SK-N-SH (cell line): Measurements from ENCODE around the gene TBCC.

Experiments
- CTCF ChIP-seq: fragments of 200-600 bp; sonication (generic); IDR thresholded peaks from 2 replicates; pipeline ENCODE4 v1.6.1; 2017; ENCODE audit warnings: antibody characterized with exemption, mild to moderate bottlenecking, moderate library complexity
- FOSL2 ChIP-seq: IDR thresholded peaks from 2 replicates; pipeline ENCODE4 v1.4.0; 2012; ENCODE audit warnings: low read depth, mild to moderate bottlenecking, moderate library complexity, borderline replicate concordance
- FOXJ3 ChIP-seq: sonication (generic); formaldehyde crosslinking; IDR thresholded peaks from 2 replicates; pipeline ENCODE4 v1.5.1; 2020; ENCODE audit warnings: mild to moderate bottlenecking, missing genetic modification reagents
- GATA2 ChIP-seq: sonication (generic); formaldehyde crosslinking; IDR thresholded peaks from 2 replicates; pipeline ENCODE4 v1.5.0; 2020; ENCODE audit warnings: mild to moderate bottlenecking, missing genetic modification reagents
- MAX ChIP-seq: IDR thresholded peaks from 2 replicates; pipeline ENCODE4 v1.4.0; 2012; ENCODE audit warnings: low read depth
- NRF1 ChIP-seq: IDR thresholded peaks from 2 replicates; pipeline ENCODE4 v1.6.1; 2012; ENCODE audit warnings: low read depth, mild to moderate bottlenecking, low read length
- RCOR1 ChIP-seq: fragments of 150-350 bp; IDR thresholded peaks from 2 replicates; pipeline ENCODE4 v1.6.1; 2017; ENCODE audit warnings: antibody characterized with exemption, low read length
- REST ChIP-seq: IDR thresholded peaks from 2 replicates; pipeline ENCODE4 v1.6.1; 2012; ENCODE audit warnings: mild to moderate bottlenecking, low read depth, low read length, moderate library complexity
- SIN3A ChIP-seq: IDR thresholded peaks from 2 replicates; pipeline ENCODE4 v1.6.1; 2012; ENCODE audit warnings: low read depth, mild to moderate bottlenecking, low read length, moderate library complexity, borderline replicate concordance
- SMC3 ChIP-seq: IDR thresholded peaks from 2 replicates; pipeline ENCODE4 v1.6.1; 2012; ENCODE audit warnings: low read depth, low read length, improper control_type of control experiment
- YY1 ChIP-seq: IDR thresholded peaks from 2 replicates; pipeline ENCODE4 v1.4.0; 2012; ENCODE audit warnings: low read depth, mild to moderate bottlenecking

GRCh38 chr6:42722497-42722896 is 23.4 kb downstream of the TBCC start, which contains the start of gene PRPH2:
- TF ChIP-seq MAX (no peak), CTCF (no peak), SIN3A (no peak), RCOR1 (no peak), SMC3 (no peak), YY1 (no peak), NRF1 (no peak), GATA2 (no peak), FOXJ3 (CRISPR knock-in tag) (no peak), FOSL2 (no peak), REST (no peak)
